NCI-H460 (cell line): Measurements from ENCODE around the gene ZNF829. TPM values are rescaled to one million over a fixed set of nuclear protein-coding genes. Genes with fewer than 3 reads are reported as not detected.

Source experiments
- small RNA-seq, 2 experiments: library from RNA; depleted of rRNA; stranded (forward); fragments of <200 nt; gene quantifications; one replicate each; pipeline ENCODE3, GENCODE V24; 2014
- total RNA-seq: library from RNA; depleted of rRNA; stranded (reverse); fragments of >200 nt; shearing (Covaris generic); gene quantifications from 2 replicates; pipeline ENCODE4 v1.2.3, GENCODE V29; 2014; rRNA removed

ZNF829 gene
- total RNA-seq, 1 experiment from 2014 or later: 2.2 TPM

Small RNAs within 50 kb of the gene (small RNA-seq; reads per million reads assigned to genes)
- 0 reads per million in 2 experiments for gene RF00019

Other genes starting within 250 kb of the ZNF829 start
- gene ZNF461, start 249.5 kb downstream of the ZNF829 start, total RNA-seq: 7.5 and 13.0 TPM in 2 replicates
- 6.4 and 9.5 TPM in 2 replicates for gene ZNF567, start 228.7 kb downstream of the ZNF829 start, total RNA-seq
- gene ZNF850, start 143.5 kb downstream of the ZNF829 start, total RNA-seq: 3.0 and 4.1 TPM in 2 replicates
- gene ZNF790, start 77.9 kb downstream of the ZNF829 start, total RNA-seq: 6.1 and 7.9 TPM in 2 replicates
- 1.9 and 2.6 TPM in 2 replicates for gene ZNF345, start 65.4 kb downstream of the ZNF829 start, total RNA-seq
- gene ZNF568, start within 50 bp of the ZNF829 start, total RNA-seq: 6.9 and 7.4 TPM in 2 replicates
- gene ZNF420, start 162.1 kb upstream of the ZNF829 start, total RNA-seq: 9.2 and 10.0 TPM in 2 replicates